Erythroblast (primary cell): ENCODE data around the gene OAS3.
A peak's percentile ranks its signal among the peaks of the same experiment; 100 is the strongest.

ENCODE experiments used
- DNase-seq, 2 experiments: peaks; one replicate each; lab custom pipeline; 2025; lab: John Stamatoyannopoulos, UW
- GATA1 ChIP-seq: IDR thresholded peaks from 2 replicates; pipeline ENCODE4 v1.6.1; 2011; ENCODE audit warnings: low read depth, mild to moderate bottlenecking, control low read depth, low read length, moderate library complexity
- POLR2A ChIP-seq: IDR thresholded peaks from 2 replicates; pipeline ENCODE4 v1.6.1; 2011; ENCODE audit warnings: mild to moderate bottlenecking, low read length

OAS3 gene, protein sequence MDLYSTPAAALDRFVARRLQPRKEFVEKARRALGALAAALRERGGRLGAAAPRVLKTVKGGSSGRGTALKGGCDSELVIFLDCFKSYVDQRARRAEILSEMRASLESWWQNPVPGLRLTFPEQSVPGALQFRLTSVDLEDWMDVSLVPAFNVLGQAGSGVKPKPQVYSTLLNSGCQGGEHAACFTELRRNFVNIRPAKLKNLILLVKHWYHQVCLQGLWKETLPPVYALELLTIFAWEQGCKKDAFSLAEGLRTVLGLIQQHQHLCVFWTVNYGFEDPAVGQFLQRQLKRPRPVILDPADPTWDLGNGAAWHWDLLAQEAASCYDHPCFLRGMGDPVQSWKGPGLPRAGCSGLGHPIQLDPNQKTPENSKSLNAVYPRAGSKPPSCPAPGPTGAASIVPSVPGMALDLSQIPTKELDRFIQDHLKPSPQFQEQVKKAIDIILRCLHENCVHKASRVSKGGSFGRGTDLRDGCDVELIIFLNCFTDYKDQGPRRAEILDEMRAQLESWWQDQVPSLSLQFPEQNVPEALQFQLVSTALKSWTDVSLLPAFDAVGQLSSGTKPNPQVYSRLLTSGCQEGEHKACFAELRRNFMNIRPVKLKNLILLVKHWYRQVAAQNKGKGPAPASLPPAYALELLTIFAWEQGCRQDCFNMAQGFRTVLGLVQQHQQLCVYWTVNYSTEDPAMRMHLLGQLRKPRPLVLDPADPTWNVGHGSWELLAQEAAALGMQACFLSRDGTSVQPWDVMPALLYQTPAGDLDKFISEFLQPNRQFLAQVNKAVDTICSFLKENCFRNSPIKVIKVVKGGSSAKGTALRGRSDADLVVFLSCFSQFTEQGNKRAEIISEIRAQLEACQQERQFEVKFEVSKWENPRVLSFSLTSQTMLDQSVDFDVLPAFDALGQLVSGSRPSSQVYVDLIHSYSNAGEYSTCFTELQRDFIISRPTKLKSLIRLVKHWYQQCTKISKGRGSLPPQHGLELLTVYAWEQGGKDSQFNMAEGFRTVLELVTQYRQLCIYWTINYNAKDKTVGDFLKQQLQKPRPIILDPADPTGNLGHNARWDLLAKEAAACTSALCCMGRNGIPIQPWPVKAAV

DNA sequence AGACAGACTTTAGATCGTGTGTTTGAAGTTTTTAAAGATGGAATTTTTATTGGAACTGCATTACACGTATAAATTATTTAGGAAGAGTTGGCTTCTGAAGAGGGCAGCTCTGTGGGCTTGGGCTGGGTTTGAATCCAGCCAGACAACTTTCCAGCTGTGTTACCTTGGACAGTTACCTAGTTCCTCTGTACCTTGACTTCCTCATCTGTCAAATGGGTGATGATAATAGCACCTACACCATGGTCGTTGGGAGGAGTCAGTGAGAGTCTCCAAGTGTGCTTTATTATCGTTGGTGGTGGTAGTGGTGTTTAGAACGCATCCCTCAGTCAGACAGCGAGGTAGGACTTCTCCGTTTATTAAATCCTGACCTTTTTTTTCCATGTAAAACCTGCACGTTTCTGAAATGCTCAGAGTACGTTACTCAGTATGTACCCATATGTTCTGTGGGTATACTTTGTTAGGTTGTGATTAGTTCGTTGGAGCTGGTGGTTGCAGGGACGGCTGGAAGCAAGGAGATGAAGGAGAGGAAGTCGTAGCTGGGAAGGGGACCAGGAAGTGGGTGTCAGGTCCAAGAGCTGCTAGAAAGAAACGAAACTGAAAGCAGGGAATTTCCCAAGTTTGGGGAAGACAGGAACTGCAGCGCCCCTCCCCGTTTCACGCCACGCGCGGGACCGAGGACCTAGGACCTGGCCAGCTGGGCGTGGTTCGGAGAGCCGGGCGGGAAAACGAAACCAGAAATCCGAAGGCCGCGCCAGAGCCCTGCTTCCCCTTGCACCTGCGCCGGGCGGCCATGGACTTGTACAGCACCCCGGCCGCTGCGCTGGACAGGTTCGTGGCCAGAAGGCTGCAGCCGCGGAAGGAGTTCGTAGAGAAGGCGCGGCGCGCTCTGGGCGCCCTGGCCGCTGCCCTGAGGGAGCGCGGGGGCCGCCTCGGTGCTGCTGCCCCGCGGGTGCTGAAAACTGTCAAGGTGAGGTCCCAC is at the start of gene OAS3:
OAS3 (plus strand) TSS at position 734 of the 979 bp plus-strand sequence; CDS start at position 791, 57 bp downstream.
- TF ChIP-seq POLR2A (no peak), GATA1 (no peak)
- DNase-seq = peak; percentile 38 to 58

DNA sequence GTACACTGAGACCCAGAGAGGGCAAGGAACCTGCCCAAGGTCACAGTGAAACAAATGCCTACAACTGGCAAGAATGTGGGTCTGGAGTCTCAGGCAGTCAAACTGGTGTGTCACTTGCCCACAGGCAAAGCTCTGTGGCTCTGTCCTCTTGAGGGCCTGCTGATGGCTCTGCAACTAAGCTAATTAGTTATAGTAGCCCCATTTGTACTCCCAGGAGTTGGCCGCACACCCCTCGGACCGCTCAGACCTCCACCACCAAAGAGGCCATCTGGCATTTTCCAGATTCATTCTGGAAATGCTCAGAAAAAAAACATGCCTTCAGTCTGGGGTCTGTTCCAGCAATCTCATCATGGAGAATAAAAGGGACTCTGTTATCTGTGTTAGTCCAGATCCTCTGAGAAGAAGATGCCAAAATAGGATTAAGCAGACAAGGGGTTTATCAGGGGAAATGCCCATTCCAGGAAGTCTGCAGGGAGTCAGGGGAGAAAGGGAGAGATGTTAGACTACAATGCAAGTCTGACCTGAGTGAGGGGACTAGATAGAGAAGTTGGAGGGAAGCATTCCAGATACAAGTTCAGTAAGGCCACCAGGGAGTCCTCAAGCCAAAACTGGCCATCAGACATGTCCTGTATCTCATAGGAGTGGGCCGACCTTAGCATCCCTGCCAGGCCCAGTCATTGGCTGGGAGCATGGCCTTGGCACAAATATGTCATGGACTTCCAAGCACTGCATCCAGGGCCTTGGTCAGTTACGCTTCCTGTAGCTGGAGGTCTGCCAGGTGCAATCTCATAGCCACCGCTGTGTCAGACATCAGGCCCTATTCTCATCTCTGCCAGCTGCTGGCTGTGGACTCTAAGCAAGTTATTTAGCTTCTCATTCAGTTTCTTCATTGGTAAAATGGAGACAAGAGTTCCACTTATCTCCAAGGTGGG is 46.9 kb upstream of the OAS3 start:
- no peak for TF ChIP-seq GATA1
- no peak for TF ChIP-seq POLR2A
- no peak for DNase-seq

DNA sequence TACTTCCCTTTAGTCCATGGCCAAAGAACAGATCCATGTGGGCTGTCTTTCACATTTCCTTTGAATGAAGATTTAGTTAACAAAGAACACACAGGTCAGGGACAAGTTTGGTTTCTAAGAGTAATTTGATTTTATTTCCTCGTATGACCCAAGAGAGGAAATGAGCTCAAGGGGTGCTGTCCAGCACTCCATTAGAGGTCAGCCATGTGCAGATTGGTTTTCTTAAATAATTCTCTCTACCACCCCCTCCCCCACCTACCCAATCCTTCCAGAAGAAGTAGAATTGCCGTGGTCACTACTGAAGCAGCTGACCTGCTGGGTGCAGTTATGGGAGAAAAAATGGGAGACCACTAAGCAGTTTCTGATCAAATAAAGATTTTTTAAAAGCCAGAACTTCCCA is 45.4 kb upstream of the OAS3 start:
- DNase-seq = no peak
- TF ChIP-seq POLR2A (no peak), GATA1 (no peak)

DNA sequence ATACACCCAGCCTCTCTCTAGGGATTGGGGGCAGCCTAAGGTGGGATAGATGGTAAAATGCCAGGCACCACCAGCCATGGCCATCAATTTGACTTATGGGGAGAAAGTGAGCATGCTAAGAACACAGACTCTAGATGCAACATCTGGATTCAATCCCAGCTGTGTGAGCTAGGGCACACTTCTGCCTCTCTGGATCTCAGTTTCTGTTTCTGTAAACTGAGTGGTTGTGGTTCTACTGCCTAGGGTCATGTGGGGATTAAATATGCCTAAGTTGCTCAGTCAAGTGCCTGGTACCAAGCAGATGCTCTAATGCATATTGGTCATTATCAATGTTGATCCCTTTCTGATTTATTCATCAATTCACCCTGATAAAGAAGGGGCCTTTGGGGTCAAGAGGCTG is 44.1 kb upstream of the OAS3 start:
- TF ChIP-seq GATA1 (no peak), POLR2A (no peak)
- DNase-seq = no peak

DNA sequence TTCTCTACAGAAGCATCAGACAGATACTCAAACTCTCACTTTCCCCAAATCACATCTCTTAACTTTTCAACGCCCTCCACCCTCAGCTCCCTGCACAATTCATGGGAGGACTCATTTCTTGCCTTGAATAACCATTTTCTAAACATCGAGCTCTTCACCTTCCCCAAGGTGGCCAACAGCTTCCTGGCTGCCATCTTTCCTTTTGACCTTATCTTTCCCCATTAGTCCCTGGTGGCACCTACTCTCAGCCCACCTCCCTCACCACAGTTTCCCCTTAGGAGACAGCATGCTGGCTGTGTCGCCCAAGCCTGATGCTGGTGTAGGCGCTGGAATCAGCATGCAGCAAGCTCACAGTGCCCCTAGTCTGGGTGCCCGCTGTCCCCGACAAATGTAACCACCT is 39.9 kb upstream of the OAS3 start:
- DNase-seq = no peak
- TF ChIP-seq POLR2A (no peak), GATA1 (no peak)

DNA sequence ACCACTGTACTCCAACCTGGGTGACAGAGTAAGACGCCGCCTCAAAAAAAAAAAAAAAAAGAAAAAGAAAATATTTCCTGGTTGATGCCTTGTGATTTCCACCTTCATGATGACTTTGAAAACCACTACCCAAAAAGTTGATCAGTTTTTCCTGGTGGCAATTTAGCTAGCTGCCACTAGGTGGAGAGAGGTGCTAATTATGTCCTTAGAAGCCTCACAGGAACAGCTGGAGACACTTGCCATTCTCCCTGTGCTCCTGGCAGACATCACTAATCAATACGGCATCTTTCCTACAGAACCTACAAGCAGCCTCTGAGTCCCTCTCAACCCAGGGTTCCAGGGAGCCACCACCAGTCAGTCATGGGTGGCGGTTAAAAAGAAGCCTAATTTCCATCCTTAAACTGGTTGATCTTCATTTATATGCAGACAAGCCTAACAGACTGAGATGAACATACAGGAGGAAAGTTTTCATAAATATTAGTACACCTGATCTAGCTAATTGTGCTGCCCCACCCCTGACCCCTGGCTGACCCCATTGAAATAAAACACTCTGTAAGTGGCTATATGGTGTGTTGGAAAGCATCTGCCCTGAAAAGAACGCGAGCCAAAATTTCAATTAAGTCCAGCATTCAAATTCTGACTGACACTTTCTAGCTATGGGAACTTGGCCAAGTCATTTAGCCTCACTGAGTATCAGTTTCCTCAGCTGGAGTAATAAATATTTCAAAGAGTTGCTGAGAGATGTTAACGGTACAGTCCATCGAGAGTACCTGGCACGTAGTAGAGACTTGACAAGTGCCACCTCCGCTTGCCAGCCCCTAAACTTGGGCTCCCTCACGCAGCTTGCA is 37.8 kb upstream of the OAS3 start:
- DNase-seq = peak; percentile 23 to 33
- TF ChIP-seq GATA1 (no peak), POLR2A (no peak)

DNA sequence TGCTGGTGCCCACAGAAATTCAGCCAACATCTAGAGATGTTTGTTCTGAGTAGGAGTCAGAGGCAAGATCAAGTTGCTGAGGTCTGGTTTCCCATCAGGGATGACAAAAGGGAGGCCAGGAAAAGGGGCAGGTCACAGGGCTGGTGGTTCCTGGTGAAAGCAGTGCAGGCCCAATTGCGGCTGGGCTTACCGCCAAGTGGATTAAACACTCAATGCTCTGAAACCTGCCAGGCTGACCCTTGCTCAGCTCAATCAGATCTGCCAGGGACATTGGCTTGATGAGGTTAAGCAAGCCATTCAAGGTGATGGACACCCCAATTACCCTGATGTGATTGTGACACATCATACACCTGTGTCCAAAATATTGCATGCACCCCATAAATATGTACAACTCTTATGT is 37.0 kb upstream of the OAS3 start:
- DNase-seq = no peak
- no peak for TF ChIP-seq POLR2A
- TF ChIP-seq GATA1 = no peak

DNA sequence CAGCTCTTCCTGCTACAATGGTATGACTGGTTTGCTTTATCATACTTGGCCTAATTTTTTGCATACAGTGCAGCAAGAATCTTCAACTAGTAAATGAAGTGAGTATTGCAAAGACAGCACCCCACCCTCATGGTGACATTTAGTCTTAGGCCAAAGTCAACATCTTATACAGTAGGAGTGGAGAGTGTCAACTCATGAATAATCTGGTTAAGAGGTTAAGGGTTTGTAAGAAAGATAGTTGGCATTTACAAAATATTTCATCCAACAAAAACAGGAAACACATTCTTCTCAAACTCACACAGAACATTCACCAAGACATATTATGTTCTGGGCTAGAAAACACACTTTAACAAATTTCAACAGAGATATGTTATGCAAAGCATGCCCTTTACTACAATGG is 33.7 kb upstream of the OAS3 start:
- DNase-seq = no peak

DNA sequence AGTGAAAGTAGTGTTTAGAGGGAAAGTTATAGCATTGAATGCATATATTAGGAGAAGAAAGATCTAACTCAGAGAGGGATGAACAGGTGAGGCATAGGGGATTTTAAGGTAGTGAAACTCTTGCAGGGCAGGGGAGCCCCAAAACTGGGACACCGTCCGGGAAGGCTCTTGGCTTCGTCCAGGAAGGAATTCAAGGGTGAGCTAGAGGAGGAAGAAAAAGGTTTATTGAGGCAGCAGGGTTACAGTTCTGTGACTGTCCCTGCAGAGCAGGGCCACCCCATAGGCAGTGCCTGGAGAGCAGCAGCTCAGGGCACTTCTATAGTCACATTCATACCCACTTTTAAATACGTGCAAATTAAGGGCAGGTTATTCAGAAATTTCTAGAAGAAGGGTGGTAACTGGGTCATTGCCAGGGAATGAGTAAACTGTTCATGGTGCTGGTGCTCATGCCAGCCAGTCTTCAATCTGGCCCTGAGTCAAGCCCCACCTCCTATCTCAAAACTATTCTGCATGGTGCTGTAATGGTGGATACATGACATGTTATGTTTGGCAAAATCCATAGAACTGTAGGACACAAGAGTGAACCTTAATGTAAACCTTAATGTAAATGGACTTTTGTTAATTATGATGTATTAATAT is 32.7 kb upstream of the OAS3 start:
- TF ChIP-seq GATA1 (no peak), POLR2A (no peak)
- no peak for DNase-seq

More for the DNA sequence above, 33.7 kb upstream of the OAS3 start:
- no peak for TF ChIP-seq POLR2A
- TF ChIP-seq GATA1 = no peak

DNA sequence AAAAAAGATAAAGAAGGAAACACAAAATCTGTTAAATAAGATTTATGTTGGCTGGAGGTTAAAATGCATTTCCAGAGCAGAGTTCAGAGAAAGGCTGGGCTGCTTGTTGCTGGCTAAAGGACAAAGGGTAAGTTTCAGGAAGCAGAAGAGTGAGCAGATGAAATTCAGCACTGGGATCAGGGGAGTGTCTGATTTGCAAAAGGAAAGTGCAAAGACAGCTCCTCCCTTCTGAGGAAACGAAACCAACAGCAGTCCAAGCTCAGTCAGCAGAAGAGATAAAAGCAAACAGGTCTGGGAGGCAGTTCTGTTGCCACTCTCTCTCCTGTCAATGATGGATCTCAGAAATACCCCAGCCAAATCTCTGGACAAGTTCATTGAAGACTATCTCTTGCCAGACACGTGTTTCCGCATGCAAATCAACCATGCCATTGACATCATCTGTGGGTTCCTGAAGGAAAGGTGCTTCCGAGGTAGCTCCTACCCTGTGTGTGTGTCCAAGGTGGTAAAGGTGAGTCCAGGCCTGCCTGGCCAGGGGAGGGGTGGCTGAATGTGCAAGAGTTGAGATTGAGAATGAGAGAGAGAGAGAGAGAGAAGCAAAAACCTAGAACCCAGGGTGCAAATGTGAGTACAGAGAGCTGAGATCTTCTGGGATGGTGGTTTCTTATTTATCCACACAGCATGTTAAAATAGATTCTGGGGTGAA is 31.4 kb upstream of the OAS3 start, which contains the start of gene OAS1:
OAS1 (plus strand) TSS at position 251 of the 703 bp plus-strand sequence; CDS start at position 329, 78 bp downstream.
- no peak for DNase-seq
- no peak for TF ChIP-seq POLR2A
- TF ChIP-seq GATA1 = no peak
